SK-N-SH (cell line): ENCODE data around the gene KRTAP5-4. TPM values are rescaled to one million over a fixed set of nuclear protein-coding genes. Genes with fewer than 3 reads are reported as not detected.

Experiments used
- CTCF ChIA-PET: fragments of 300-600, 350-600 bp; formaldehyde crosslinking; extraction: SDS; loops from one replicate; lab custom pipeline; 2021; lab: Yijun Ruan, JAX
- POLR2A ChIA-PET: fragments of 350-600 bp; sonication (Branson Sonifier 250); formaldehyde crosslinking; extraction: SDS; loops from one replicate; lab custom pipeline; 2020; ENCODE audit warnings: antibody characterized with exemption, inconsistent platforms; lab: Yijun Ruan, JAX
- DNase-seq: peaks from one replicate; pipeline ENCODE4 v3.0.0; 2012
- H2AFZ ChIP-seq: fragments of 200-600 bp; sonication (generic); 2 replicates; pipeline ENCODE4 v1.8.1; 2016; ENCODE audit warnings: antibody characterized with exemption, mild to moderate bottlenecking, low read depth
- H3F3A ChIP-seq: fragments of 200-600 bp; sonication (generic); replicated peaks from 2 replicates; pipeline ENCODE3; 2016; ENCODE audit warnings: antibody characterized with exemption, mild to moderate bottlenecking; ENCODE audit not compliant: insufficient read depth
- H3K27ac ChIP-seq, 2 experiments: fragments of 200-500 bp in 1 of 2; fragments of 200-600 bp in 1 of 2; sonication (Bioruptor generic) in 1 of 2; sonication (generic), shearing (Covaris generic) in 1 of 2; 2 replicates each; pipeline versions ENCODE4 v1.5.1 to v1.6.1; 2014 to 2016; ENCODE audit warnings: low read depth in 2 of 2, inconsistent platforms in 1 of 2, low read length in 1 of 2, mild to moderate bottlenecking in 1 of 2, mixed read lengths in 1 of 2
- H3K27me3 ChIP-seq: fragments of 200-600 bp; sonication (generic), shearing (Covaris generic); 2 replicates; pipeline ENCODE4 v1.6.1; 2016; ENCODE audit warnings: mixed run types; ENCODE audit not compliant: insufficient read depth
- H3K36me3 ChIP-seq, 2 experiments: fragments of 200-500 bp in 1 of 2; fragments of 200-600 bp in 1 of 2; sonication (Bioruptor generic) in 1 of 2; sonication (generic) in 1 of 2; replicated peaks in 1 of 2; 2 replicates each; pipeline versions ENCODE3 to v1.5.1; 2014 to 2016; ENCODE audit warnings: low read length in 1 of 2, mild to moderate bottlenecking in 1 of 2; ENCODE audit not compliant: insufficient read depth in 2 of 2, control insufficient read depth in 1 of 2
- H3K4me1 ChIP-seq, 2 experiments: fragments of 200-500 bp in 1 of 2; fragments of 200-600 bp in 1 of 2; sonication (Bioruptor generic) in 1 of 2; sonication (generic), shearing (Covaris generic) in 1 of 2; 2 replicates each; pipeline versions ENCODE4 v1.5.1 to v1.6.1; 2014 to 2016; ENCODE audit warnings: low read depth in 1 of 2, low read length in 1 of 2, mixed run types in 1 of 2; ENCODE audit not compliant: insufficient read depth in 2 of 2, control insufficient read depth in 1 of 2
- H3K4me2 ChIP-seq: fragments of 200-600 bp; sonication (generic), shearing (Covaris generic); 2 replicates; pipeline ENCODE4 v1.6.1; 2017; ENCODE audit warnings: mixed run types
- H3K4me3 ChIP-seq, 2 experiments: fragments of 200-500 bp in 1 of 2; fragments of 200-600 bp in 1 of 2; sonication (Bioruptor generic) in 1 of 2; sonication (generic), shearing (Covaris generic) in 1 of 2; 2 replicates each; pipeline versions ENCODE4 v1.5.1 to v1.8.1; 2014 to 2016; ENCODE audit warnings: low read depth in 2 of 2, inconsistent platforms in 1 of 2, low read length in 1 of 2, mild to moderate bottlenecking in 1 of 2, mixed read lengths in 1 of 2, moderate library complexity in 1 of 2
- H3K79me2 ChIP-seq: fragments of 200-600 bp; sonication (generic); 2 replicates; pipeline ENCODE4 v1.8.1; 2017; ENCODE audit warnings: mild to moderate bottlenecking; ENCODE audit not compliant: insufficient read depth
- H3K9ac ChIP-seq: fragments of 200-600 bp; sonication (generic); 2 replicates; pipeline ENCODE4 v1.6.1; 2017; ENCODE audit warnings: mixed run types
- H3K9me2 ChIP-seq: fragments of 200-600 bp; sonication (generic); 2 replicates; pipeline ENCODE4 v1.6.1; 2017; ENCODE audit warnings: mixed run types
- H3K9me3 ChIP-seq: fragments of 200-600 bp; sonication (generic); 2 replicates; pipeline ENCODE4 v1.6.1; 2017; ENCODE audit warnings: mixed run types, mild to moderate bottlenecking, moderate library complexity
- H4K20me1 ChIP-seq: fragments of 200-600 bp; sonication (generic); 2 replicates; pipeline ENCODE4 v1.6.1; 2017; ENCODE audit warnings: mild to moderate bottlenecking, mixed run types; ENCODE audit not compliant: insufficient read depth
- CHD2 ChIP-seq: fragments of 150-350 bp; IDR thresholded peaks from 2 replicates; pipeline ENCODE4 v1.6.1; 2018; ENCODE audit warnings: low read length; ENCODE audit not compliant: partially characterized antibody
- CTCF ChIP-seq: fragments of 200-600 bp; sonication (generic); IDR thresholded peaks from 2 replicates; pipeline ENCODE4 v1.6.1; 2017; ENCODE audit warnings: antibody characterized with exemption, mild to moderate bottlenecking, moderate library complexity
- ELF1 ChIP-seq: IDR thresholded peaks from 2 replicates; pipeline ENCODE4 v1.4.0; 2012
- FOXM1 ChIP-seq: IDR thresholded peaks from 2 replicates; pipeline ENCODE4 v1.4.0; 2012; ENCODE audit warnings: low read depth, mild to moderate bottlenecking
- IRF3 ChIP-seq: fragments of 150-350 bp; IDR thresholded peaks from 2 replicates; pipeline ENCODE4 v1.6.1; 2016; ENCODE audit warnings: mild to moderate bottlenecking, low read depth, low read length
- MEF2A ChIP-seq: IDR thresholded peaks from 2 replicates; pipeline ENCODE4 v1.4.0; 2012; ENCODE audit warnings: low read depth, borderline replicate concordance
- MXI1 ChIP-seq: IDR thresholded peaks from 2 replicates; pipeline ENCODE4 v1.6.1; 2012; ENCODE audit warnings: mild to moderate bottlenecking, low read depth, low read length, improper control_type of control experiment
- NFIC ChIP-seq: IDR thresholded peaks from 2 replicates; pipeline ENCODE4 v1.4.0; 2012; ENCODE audit warnings: borderline replicate concordance
- POLR2AphosphoS5 ChIP-seq: IDR thresholded peaks from 2 replicates; pipeline ENCODE4 v1.6.1; 2012; ENCODE audit warnings: low read depth, low read length
- RAD21 ChIP-seq: IDR thresholded peaks from 2 replicates; pipeline ENCODE4 v1.6.1; 2012; ENCODE audit warnings: mild to moderate bottlenecking, low read length
- RCOR1 ChIP-seq: fragments of 150-350 bp; IDR thresholded peaks from 2 replicates; pipeline ENCODE4 v1.6.1; 2017; ENCODE audit warnings: antibody characterized with exemption, low read length
- REST ChIP-seq: IDR thresholded peaks from 2 replicates; pipeline ENCODE4 v1.6.1; 2012; ENCODE audit warnings: mild to moderate bottlenecking, low read depth, low read length, moderate library complexity
- RXRA ChIP-seq: IDR thresholded peaks from 2 replicates; pipeline ENCODE4 v1.4.0; 2012; ENCODE audit warnings: low read depth, mild to moderate bottlenecking, borderline replicate concordance
- SMC3 ChIP-seq: IDR thresholded peaks from 2 replicates; pipeline ENCODE4 v1.6.1; 2012; ENCODE audit warnings: low read depth, low read length, improper control_type of control experiment
- USF2 ChIP-seq: fragments of 150-350 bp; IDR thresholded peaks from 2 replicates; pipeline ENCODE4 v1.6.1; 2017; ENCODE audit warnings: antibody characterized with exemption, low read length, low read depth, borderline replicate concordance
- WGBS: methylation state at CpG from one replicate; pipeline ENCODE4 v1.1.6; 2017; ENCODE audit warnings: low lambda C conversion rate; 5-methylcytosine and 5-hydroxymethylcytosine counted together
- polyA plus RNA-seq, 3 experiments: library from polyadenylated mRNA; depleted of rRNA; stranded (reverse); fragments of >200 nt; gene quantifications; 2 replicates each; pipeline ENCODE4 v1.2.3, GENCODE V29; 2012

KRTAP5-4 gene
- polyA plus RNA-seq, 1 of the 3 experiments (the other 2 are of a cell fraction) = not detected

- DNase-seq = peak; percentile 27
Observed at GRCh38 chr11:1669546-1670218, 47.7 kb upstream of the KRTAP5-4 start.

More at GRCh38 chr11:1669546-1670218, 47.7 kb upstream of the KRTAP5-4 start:
- Histone ChIP-seq H3K9me2 (no peaks in the 10 kb centered on the region), H3K4me2 (no peak overlapping the region)
- whole genome bisulfite sequencing = 63% methylated on average over 16 of the region's 21 CpGs
- TF ChIP-seq RXRA (no peak), REST (no peak), FOXM1 (no peak), USF2 (no peak), MXI1 (no peak), MEF2A (no peak), IRF3 (no peak), ELF1 (no peak), SMC3 (no peak), RCOR1 (no peak), NFIC (no peak), RAD21 (no peak), POLR2AphosphoS5 (no peak), CHD2 (no peak), CTCF (no peak)
- TF ChIP-seq, all 33 proteins: peak for 0
- Histone ChIP-seq H3K36me3 (no peaks in the 10 kb centered on the region), H3F3A (no peaks in the 10 kb centered on the region), H3K4me1 (no peaks in the 10 kb centered on the region; a peak in 1 of 4 replicates), H3K9ac (no peak overlapping the region), H2AFZ (no peak overlapping the region), H3K9me3 (no peaks in the 10 kb centered on the region), H3K4me3 (no peak overlapping the region), H3K27me3 (no peaks in the 10 kb centered on the region; the same call in 1 of the 2 replicates), H3K79me2 (no peaks in the 10 kb centered on the region), H4K20me1 (no peaks in the 10 kb centered on the region), H3K27ac (no peak overlapping the region)
- ChIA-PET CTCF (interaction anchor here (5.2 to 14.1 kb wide), 2 partner anchors 16 to 24 kb away, joined by 28 to 101 read pairs; no protein-coding TSS in a partner anchor), POLR2A (no interaction called here)
